Gastroesophageal sphincter (tissue), 3 donors: ENCODE results near the gene SLFN12L.

Source experiments
- CTCF ChIP-seq, 4 experiments: fragments of 200-600 bp in 2 of 4; fragments of 450-650 bp in 2 of 4; sonication (generic) in 1 of 4; IDR thresholded peaks; one replicate each; pipeline ENCODE4 v1.5.1; 2017 to 2019; ENCODE audit warnings: antibody characterized with exemption in 4 of 4, mild to moderate bottlenecking in 2 of 4, moderate library complexity in 2 of 4
- EP300 ChIP-seq: sonication (generic); formaldehyde crosslinking; IDR thresholded peaks from one replicate; pipeline ENCODE4 v1.6.1; 2017; ENCODE audit warnings: antibody characterized with exemption, mild to moderate bottlenecking
- POLR2A ChIP-seq, 2 donors: fragments of 450-650 bp; IDR thresholded peaks; one replicate each; pipeline ENCODE4 v1.6.1; 2017; ENCODE audit warnings: antibody characterized with exemption in 2 of 2, mild to moderate bottlenecking in 2 of 2, moderate library complexity in 1 of 2
- POLR2AphosphoS5 ChIP-seq: sonication (generic); formaldehyde crosslinking; IDR thresholded peaks from one replicate; pipeline ENCODE4 v1.6.1; 2017; ENCODE audit warnings: antibody characterized with exemption

DNA sequence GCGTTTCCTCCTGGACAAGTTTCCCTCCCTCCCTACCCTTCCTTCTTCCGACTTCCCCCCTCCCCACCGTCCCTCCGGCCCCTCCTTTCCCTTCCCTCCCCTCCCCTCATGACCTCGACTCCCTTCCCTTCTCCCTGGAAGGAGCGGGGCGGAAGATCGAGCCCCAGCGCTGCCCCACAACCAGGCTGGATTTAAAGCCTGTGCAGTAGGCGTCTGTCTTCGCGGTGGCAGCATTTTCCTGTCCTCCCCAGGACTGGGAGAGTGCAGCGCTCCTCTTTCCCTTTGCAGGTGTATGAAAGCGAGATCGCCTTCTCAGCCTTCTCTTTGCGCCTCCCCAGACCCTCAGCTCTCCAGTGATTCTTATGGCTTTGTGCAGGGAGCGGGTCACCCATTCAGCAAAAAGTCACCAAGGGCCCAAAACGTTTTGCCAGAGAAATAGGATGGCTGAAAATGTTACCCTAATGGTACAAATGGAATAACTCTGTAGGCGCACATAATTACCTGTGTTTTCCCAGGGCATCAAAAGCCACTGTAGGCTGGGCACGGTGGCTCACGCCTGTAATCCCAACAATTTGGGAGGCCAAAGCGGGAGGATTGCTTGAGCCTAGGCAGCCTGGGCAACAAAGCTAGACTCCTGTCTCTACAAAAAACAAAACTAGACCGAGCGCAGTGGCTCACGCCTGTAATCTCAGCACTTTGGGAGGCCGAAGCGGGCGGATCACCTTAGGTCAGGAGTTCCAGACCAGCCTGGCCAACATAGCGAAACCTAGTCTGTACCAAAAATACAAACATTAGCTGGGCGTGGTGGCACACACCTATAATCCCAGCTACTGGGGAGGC is 40.8 kb downstream of the SLFN12L start:
- TF ChIP-seq CTCF (IDR thresholded peaks at IDR 0.05) (no peak), POLR2AphosphoS5 (no peak), POLR2A (IDR thresholded peaks at IDR 0.05) (no peak), EP300 (no peak)
